B cell (primary cell): ENCODE measurements around the gene GHDC. TPM values are rescaled to one million over a fixed set of nuclear protein-coding genes. Genes with fewer than 3 reads are reported as not detected.

Experiments used
- ATAC-seq: fragments of 200-7000 bp; cut with Tn5 transposase; one replicate; pipeline ENCODE4 v1.10.0; 2021; ENCODE audit warnings: low read depth, mild to moderate bottlenecking, moderate number of reproducible peaks, moderate library complexity
- CTCF ChIA-PET: fragments of 350-600 bp; sonication (Branson Sonifier 250); formaldehyde crosslinking; loops from one replicate; lab custom pipeline; 2021; ENCODE audit warnings: antibody characterized with exemption, inconsistent platforms; lab: Charles Lee
- POLR2A ChIA-PET: fragments of 350-600 bp; sonication (Branson Sonifier 250); formaldehyde crosslinking; loops from one replicate; lab custom pipeline; 2021; ENCODE audit warnings: antibody characterized with exemption; lab: Charles Lee
- DNase-seq: peaks from one replicate; pipeline ENCODE4 v3.0.0; 2013
- H2AFZ ChIP-seq: 2 replicates; pipeline ENCODE4 v1.6.1; 2012; ENCODE audit warnings: mild to moderate bottlenecking, low read depth, low read length; ENCODE audit not compliant: insufficient read depth, poor library complexity, severe bottlenecking
- H3K27ac ChIP-seq, 2 donors: 1 replicate in 1 of 2; 2 replicates in 1 of 2; pipeline ENCODE4 v1.5.1; 2012 to 2013; ENCODE audit warnings: low read length in 2 of 2, mild to moderate bottlenecking in 2 of 2, moderate library complexity in 1 of 2
- H3K27me3 ChIP-seq, 4 experiments: fragments of 200-600 bp in 1 of 4; sonication (generic) in 1 of 4; replicated peaks in 1 of 4; 1 replicate in 2 of 4; 2 replicates in 2 of 4; pipeline versions ENCODE4 v1.6.1 to v1.7.0; 2013 to 2016; ENCODE audit warnings: low read length in 3 of 4, mild to moderate bottlenecking in 2 of 4, mixed read lengths in 1 of 4, moderate library complexity in 1 of 4; ENCODE audit not compliant: insufficient read depth in 4 of 4, control insufficient read depth in 3 of 4; ENCODE audit errors: control extremely low read depth in 1 of 4
- H3K36me3 ChIP-seq, 2 experiments: replicated peaks in 1 of 2; 1 replicate in 1 of 2; 2 replicates in 1 of 2; pipeline versions ENCODE4 v1.6.1 to v1.7.1; 2013; ENCODE audit warnings: low read length in 1 of 2; ENCODE audit not compliant: insufficient read depth in 2 of 2, control insufficient read depth in 1 of 2; ENCODE audit errors: control extremely low read depth in 1 of 2, extremely low read depth in 1 of 2
- H3K4me1 ChIP-seq, 2 donors: fragments of 200-600 bp in 1 of 2; sonication (generic) in 1 of 2; 1 replicate in 1 of 2; 2 replicates in 1 of 2; pipeline versions ENCODE4 v1.5.1 to v1.6.1; 2013 to 2017; ENCODE audit warnings: low read length in 2 of 2; ENCODE audit not compliant: control insufficient read depth in 2 of 2, insufficient read depth in 2 of 2
- H3K4me2 ChIP-seq: replicated peaks from 2 replicates; pipeline ENCODE3; 2012; ENCODE audit warnings: mild to moderate bottlenecking, low read depth, low read length; ENCODE audit not compliant: poor library complexity, severe bottlenecking
- H3K4me3 ChIP-seq, 5 experiments: fragments of 200-600 bp in 1 of 5; sonication (generic) in 1 of 5; 1 replicate in 3 of 5; 2 replicates in 2 of 5; pipeline versions ENCODE4 v1.5.1 to v1.7.0; 2011 to 2016; ENCODE audit warnings: low read length in 4 of 5, mild to moderate bottlenecking in 4 of 5, low read depth in 2 of 5, control low read depth in 1 of 5, moderate library complexity in 1 of 5; ENCODE audit not compliant: insufficient read depth in 1 of 5; ENCODE audit errors: control extremely low read depth in 1 of 5, extremely low read depth in 1 of 5
- H3K79me2 ChIP-seq: fragments of 200-600 bp; sonication (generic); one replicate; pipeline ENCODE4 v1.6.0; 2016; ENCODE audit warnings: low read length; ENCODE audit not compliant: control insufficient read depth, insufficient read depth
- H3K9ac ChIP-seq: fragments of 200-600 bp; sonication (generic); 2 replicates; pipeline ENCODE4 v1.6.1; 2017; ENCODE audit warnings: mild to moderate bottlenecking, low read length, moderate library complexity
- H3K9me3 ChIP-seq, 3 donors: one replicate each; pipeline versions ENCODE4 v1.6.1 to v1.7.1; 2013; ENCODE audit warnings: low read length in 2 of 3; ENCODE audit not compliant: control insufficient read depth in 2 of 3, insufficient read depth in 1 of 3; ENCODE audit errors: control extremely low read depth in 1 of 3
- H4K20me1 ChIP-seq: 2 replicates; pipeline ENCODE4 v1.6.0; 2012; ENCODE audit warnings: mild to moderate bottlenecking, low read length; ENCODE audit not compliant: insufficient read depth, control insufficient read depth, poor library complexity, severe bottlenecking
- H3K27ac Mint-ChIP-seq: one replicate; pipeline ENCODE4 v1.8.0; 2021; ENCODE audit warnings: mixed read lengths
- H3K27me3 Mint-ChIP-seq: one replicate; pipeline ENCODE4 v1.8.0; 2021; ENCODE audit warnings: mixed read lengths
- H3K4me1 Mint-ChIP-seq: one replicate; pipeline ENCODE4 v1.8.0; 2021; ENCODE audit warnings: mixed read lengths
- H3K4me3 Mint-ChIP-seq: one replicate; pipeline ENCODE4 v1.8.0; 2021; ENCODE audit warnings: mixed read lengths
- H3K9me3 Mint-ChIP-seq: one replicate; pipeline ENCODE4 v1.8.0; 2022; ENCODE audit warnings: mixed read lengths; ENCODE audit not compliant: insufficient read depth
- EZH2 ChIP-seq: IDR thresholded peaks from 2 replicates; pipeline ENCODE4 v1.6.1; 2012; ENCODE audit warnings: borderline replicate concordance, low read depth, mild to moderate bottlenecking, moderate library complexity, low read length; ENCODE audit not compliant: insufficient read depth, poor library complexity, severe bottlenecking
- WGBS: methylation state at CpG from one replicate; pipeline ENCODE4 v1.1.5; 2013; ENCODE audit warnings: missing lambda C conversion rate; ENCODE audit not compliant: insufficient coverage; 5-methylcytosine and 5-hydroxymethylcytosine counted together
- intact Hi-C: fragments of 100-400 bp; cut with micrococcal nuclease; formaldehyde crosslinking; loops from one replicate; pipeline ENCODE4 v1.10.0; 2022
- polyA plus RNA-seq: library from polyadenylated mRNA; depleted of rRNA; stranded (reverse); fragments of >200 nt; gene quantifications from 2 replicates; pipeline ENCODE4 v1.2.3, GENCODE V29; 2012
- total RNA-seq, 2 donors: library from RNA; stranded (reverse); fragments of 120-200 nt in 1 of 2; gene quantifications; 1 replicate in 1 of 2; 2 replicates in 1 of 2; pipeline versions ENCODE4 v1.2.3 to v1.2.4, GENCODE V29; 2013 to 2022
- TF ChIP-seq, protein P1 (sequence below): fragments of 200-600 bp; IDR thresholded peaks from one replicate; pipeline ENCODE4 v1.8.0; 2022; ENCODE audit warnings: antibody characterized with exemption, mild to moderate bottlenecking

The GHDC gene
- total and polyA plus RNA-seq, 2 donors (not counting 1 experiment from before 2014, with no cell fraction given) = 41.5 to 65.4 TPM

GRCh38 chr17:42165751-42166150, 28.5 kb downstream of the GHDC start:
- intact Hi-C loops = no loop called here
- Histone ChIP-seq H2AFZ (no peak overlapping the region), H3K9ac (no peak overlapping the region), H3K4me2 (no peak overlapping the region), H4K20me1 (no peaks in the 10 kb centered on the region), H3K4me3 (no peak overlapping the region), H3K36me3 (no peaks in the 10 kb centered on the region), H3K79me2 (no peaks in the 10 kb centered on the region), H3K4me1 (no peaks in the 10 kb centered on the region), H3K27me3 (no peaks in the 10 kb centered on the region), H3K9me3 (no peaks in the 10 kb centered on the region), H3K27ac (no peak overlapping the region)
- ChIA-PET CTCF (interaction anchor here (0.8 kb wide), 1 partner anchor 18 kb away, joined by 3 read pairs; no protein-coding TSS in a partner anchor), POLR2A (no interaction called here)
- TF ChIP-seq, protein P1, sequence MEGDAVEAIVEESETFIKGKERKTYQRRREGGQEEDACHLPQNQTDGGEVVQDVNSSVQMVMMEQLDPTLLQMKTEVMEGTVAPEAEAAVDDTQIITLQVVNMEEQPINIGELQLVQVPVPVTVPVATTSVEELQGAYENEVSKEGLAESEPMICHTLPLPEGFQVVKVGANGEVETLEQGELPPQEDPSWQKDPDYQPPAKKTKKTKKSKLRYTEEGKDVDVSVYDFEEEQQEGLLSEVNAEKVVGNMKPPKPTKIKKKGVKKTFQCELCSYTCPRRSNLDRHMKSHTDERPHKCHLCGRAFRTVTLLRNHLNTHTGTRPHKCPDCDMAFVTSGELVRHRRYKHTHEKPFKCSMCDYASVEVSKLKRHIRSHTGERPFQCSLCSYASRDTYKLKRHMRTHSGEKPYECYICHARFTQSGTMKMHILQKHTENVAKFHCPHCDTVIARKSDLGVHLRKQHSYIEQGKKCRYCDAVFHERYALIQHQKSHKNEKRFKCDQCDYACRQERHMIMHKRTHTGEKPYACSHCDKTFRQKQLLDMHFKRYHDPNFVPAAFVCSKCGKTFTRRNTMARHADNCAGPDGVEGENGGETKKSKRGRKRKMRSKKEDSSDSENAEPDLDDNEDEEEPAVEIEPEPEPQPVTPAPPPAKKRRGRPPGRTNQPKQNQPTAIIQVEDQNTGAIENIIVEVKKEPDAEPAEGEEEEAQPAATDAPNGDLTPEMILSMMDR = no peak
- no peak for TF ChIP-seq EZH2
- Mint-ChIP-seq H3K9me3 (no peaks in the 10 kb centered on the region), H3K4me1 (peaks cover 4% of the 10 kb centered on the region), H3K4me3 (no peak overlapping the region), H3K27me3 (no peaks in the 10 kb centered on the region), H3K27ac (no peak overlapping the region)
- DNase-seq = no peak
- WGBS = 98% methylated on average over 6 of the region's 6 CpGs
- ATAC-seq = no peak

DNA sequence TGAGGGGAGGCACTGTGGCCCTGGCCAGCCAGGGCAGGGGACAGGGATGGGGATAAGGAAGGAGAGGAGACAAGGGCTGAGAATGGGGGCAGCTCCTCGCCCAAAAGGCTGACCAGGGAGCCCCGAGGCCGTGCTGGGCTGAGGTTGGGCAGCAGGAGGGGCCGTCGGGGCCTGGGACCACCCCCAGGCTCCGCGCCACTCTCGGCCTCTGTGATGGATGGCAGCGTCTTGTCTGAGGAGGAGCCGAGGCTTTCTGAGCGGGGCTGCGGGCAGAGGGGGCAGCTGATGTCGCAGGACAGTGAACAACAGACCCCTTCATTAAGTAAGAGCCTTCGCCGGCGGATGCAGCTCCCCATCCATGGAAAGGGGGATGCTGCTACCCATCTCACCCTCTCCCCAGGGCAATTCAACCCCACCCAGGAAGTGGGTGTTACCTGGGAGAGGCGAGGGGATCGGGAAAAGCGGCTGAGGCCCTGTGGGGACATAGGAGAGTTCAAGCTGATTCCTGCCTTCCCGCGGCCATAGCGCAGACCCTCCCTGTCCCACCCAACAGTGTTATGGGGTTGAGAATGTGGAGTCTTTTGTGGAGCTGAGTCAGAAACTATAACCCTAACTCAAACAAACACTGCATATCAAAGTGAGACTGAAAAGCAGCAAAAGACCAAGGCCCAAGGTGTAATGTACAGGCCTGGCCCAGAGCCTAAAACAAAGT, 30.4 kb downstream of the GHDC start:
- ATAC-seq (no peak), DNase-seq (no peak)
- WGBS = 86% methylated on average over 13 of the region's 22 CpGs
- Mint-ChIP-seq H3K4me1 (peaks cover 4% of the 10 kb centered on the region), H3K27ac (no peak overlapping the region), H3K27me3 (no peaks in the 10 kb centered on the region), H3K4me3 (no peak overlapping the region), H3K9me3 (no peaks in the 10 kb centered on the region)
- Histone ChIP-seq H3K27ac (no peak overlapping the region), H3K79me2 (no peaks in the 10 kb centered on the region), H3K36me3 (no peaks in the 10 kb centered on the region), H4K20me1 (no peaks in the 10 kb centered on the region), H3K4me1 (no peaks in the 10 kb centered on the region), H2AFZ (no peak overlapping the region), H3K4me2 (no peak overlapping the region), H3K4me3 (no peak overlapping the region), H3K27me3 (no peaks in the 10 kb centered on the region), H3K9me3 (no peaks in the 10 kb centered on the region), H3K9ac (no peak overlapping the region)
- ChIA-PET CTCF (no interaction called here), POLR2A (no interaction called here)
- TF ChIP-seq, protein P1 = no peak
- no peak for TF ChIP-seq EZH2
- intact Hi-C loops = no loop called here
